ENCODE results near the gene PLEKHA7.

PLEKHA7 gene

DNA sequence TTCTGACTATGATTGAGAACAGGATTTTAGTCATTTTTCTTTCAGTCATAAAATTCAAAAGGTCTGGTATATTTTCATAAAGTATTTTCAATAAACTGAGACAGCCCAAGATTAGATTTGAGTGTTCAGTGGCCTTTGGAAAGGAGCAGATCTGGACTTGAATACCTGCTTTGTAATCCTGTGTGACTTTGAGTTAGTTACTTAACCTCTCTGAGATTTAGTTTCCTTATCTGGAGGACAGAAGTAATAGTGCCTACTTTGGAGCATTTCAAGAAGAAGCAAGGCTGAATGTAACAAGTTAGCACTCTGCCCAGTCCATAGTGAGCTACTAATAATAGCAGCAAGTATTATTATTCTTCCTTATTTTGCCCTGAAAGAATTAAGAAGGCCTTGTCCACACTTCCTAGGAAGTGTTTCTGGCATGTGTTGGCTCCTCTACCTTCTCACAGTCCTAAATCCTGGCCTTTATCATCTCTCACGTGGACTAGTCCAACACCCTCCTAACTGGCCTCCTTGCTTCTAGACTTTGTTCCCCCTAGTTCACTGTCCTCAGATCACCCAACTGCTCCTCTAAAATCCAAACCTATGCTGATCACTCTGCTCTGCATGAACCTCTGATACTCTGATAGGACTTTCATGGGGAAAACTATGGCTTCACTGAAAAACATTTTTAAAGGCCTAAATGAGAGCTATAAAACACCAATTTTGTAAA is 115.8 kb downstream of the PLEKHA7 start:
- Histone ChIP-seq H3K4me3 (replicated peaks; ENCODE audit: insufficient read depth, low read length) (no peak overlapping the region), H3K27me3 (ENCODE audit: insufficient read depth, poor library complexity, severe bottlenecking) (peaks cover 10% of the 10 kb centered on the region), H3K27ac (replicated peaks) (no peak overlapping the region)
- no peak for DNase-seq (ENCODE audit: low read depth in 1 of 2, low spot score in 1 of 2)
- TF ChIP-seq GABPA (IDR thresholded peaks at IDR 0.05; ENCODE audit: low read depth), result no peak
- no peak for TF ChIP-seq POLR2AphosphoS5 (IDR thresholded peaks at IDR 0.05; ENCODE audit: low read depth)
- TF ChIP-seq SPI1 (IDR thresholded peaks at IDR 0.05; ENCODE audit: borderline replicate concordance, low read depth), result no peak
- no peak for TF ChIP-seq CTCF (IDR thresholded peaks at IDR 0.05; ENCODE audit: insufficient read depth, low read length)
- TF ChIP-seq REST (IDR thresholded peaks at IDR 0.05; ENCODE audit: insufficient replicate concordance, low read depth), result no peak

DNA sequence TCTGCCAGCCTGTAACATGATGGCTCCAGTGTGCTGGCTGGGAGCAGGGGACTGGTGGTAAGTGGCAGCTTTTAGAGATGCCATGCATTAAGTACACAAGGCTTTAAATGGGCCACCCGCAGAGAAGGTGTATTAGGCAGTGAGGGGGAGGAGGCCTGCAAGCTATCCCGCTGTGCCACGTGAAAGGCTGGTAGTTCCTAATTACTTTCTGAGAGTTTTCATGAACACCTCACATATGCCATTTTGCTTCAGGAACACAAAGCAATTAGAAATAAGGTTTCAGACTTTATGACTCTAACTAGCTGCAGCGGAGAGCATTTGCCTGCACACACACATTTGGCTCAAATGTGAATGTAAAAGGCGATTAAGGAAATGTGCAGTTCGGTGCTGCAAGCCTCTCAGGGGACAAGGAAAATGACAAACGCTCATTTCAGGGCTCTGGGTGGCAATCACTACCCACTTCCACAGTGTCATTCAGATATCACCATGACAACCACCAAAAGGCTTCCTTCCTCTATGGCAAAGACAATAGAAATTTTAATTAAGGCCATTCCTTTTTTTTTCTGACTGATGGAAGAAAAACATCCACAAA is 116.6 kb downstream of the PLEKHA7 start:
- Histone ChIP-seq H3K27ac (replicated peaks) (no peak overlapping the region), H3K4me3 (replicated peaks; ENCODE audit: insufficient read depth, low read length) (no peak overlapping the region), H3K27me3 (ENCODE audit: insufficient read depth, poor library complexity, severe bottlenecking) (peaks cover 8% of the 10 kb centered on the region)
- peak in 1 of 2 experiments; percentile 14 for DNase-seq (ENCODE audit: low read depth in 1 of 2, low spot score in 1 of 2)
- no peak for TF ChIP-seq GABPA (IDR thresholded peaks at IDR 0.05; ENCODE audit: low read depth)
- TF ChIP-seq POLR2AphosphoS5 (IDR thresholded peaks at IDR 0.05; ENCODE audit: low read depth), result no peak
- TF ChIP-seq REST (IDR thresholded peaks at IDR 0.05; ENCODE audit: insufficient replicate concordance, low read depth), result no peak
- TF ChIP-seq SPI1 (IDR thresholded peaks at IDR 0.05; ENCODE audit: borderline replicate concordance, low read depth), result no peak
- TF ChIP-seq CTCF (IDR thresholded peaks at IDR 0.05; ENCODE audit: insufficient read depth, low read length), result no peak

DNA sequence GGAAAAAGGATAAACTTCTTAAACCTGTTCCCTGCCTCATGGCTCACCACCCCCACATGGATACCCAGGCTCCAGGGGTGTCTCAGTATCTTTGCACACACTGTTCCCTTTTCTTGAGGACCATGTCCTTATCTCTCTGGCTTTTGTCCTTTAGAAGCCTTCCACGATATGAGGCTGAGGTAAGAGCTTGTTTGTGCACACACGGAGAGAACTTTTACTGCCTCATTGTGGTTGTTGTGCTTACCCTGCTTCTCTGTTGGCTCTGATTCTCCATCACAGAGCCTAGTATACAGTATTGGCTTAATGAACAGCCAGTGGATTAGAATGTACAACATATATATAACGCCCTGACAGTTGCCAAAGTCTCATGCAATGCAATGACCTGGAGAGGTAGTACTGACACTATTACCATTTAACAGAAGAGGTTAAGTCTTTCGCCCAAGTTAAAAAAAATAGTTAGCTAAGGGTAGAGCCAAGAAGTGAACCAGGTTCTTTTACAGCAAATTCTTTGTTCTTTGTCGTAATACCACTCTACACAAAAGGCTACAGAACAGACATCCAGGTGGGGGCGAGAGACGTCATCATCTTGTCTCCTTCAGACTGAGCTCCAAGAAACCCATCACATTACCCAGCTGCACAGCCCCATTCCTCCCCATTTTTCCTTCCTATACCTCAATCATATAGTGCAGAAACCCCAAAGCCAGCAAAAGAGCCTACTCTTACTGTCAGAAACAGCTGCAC is 117.3 kb downstream of the PLEKHA7 start:
- TF ChIP-seq SPI1 (IDR thresholded peaks at IDR 0.05; ENCODE audit: borderline replicate concordance, low read depth) (no peak), POLR2AphosphoS5 (IDR thresholded peaks at IDR 0.05; ENCODE audit: low read depth) (no peak), CTCF (IDR thresholded peaks at IDR 0.05; ENCODE audit: insufficient read depth, low read length) (no peak), REST (IDR thresholded peaks at IDR 0.05; ENCODE audit: insufficient replicate concordance, low read depth) (no peak), GABPA (IDR thresholded peaks at IDR 0.05; ENCODE audit: low read depth) (no peak)
- no peak for DNase-seq (ENCODE audit: low read depth in 1 of 2, low spot score in 1 of 2)
- H3K4me3 ChIP-seq (replicated peaks; ENCODE audit: insufficient read depth, low read length), result no peak overlapping the region
- H3K27me3 ChIP-seq (ENCODE audit: insufficient read depth, poor library complexity, severe bottlenecking), result peaks cover 3% of the 10 kb centered on the region
- no peak overlapping the region for H3K27ac ChIP-seq (replicated peaks)
